ENCODE measurements around the gene NRXN3. TPM values are rescaled to one million over a fixed set of nuclear protein-coding genes. Genes with fewer than 3 reads are reported as not detected.

Gene NRXN3
- polyA plus RNA-seq, 1 donor (not counting 4 experiments of a cell fraction or from before 2014, with no cell fraction given) = 0.89 TPM

GRCh38 chr14:78798757-78799156 lies 628.6 kb downstream of the NRXN3 start:
- dilution Hi-C loops (cut with MboI; ENCODE audit: extremely low pct_ligation_motif_present, low sequenced_read_pairs) = no loop called here
- no peak for FAIRE-seq
- H3K9ac ChIP-seq (ENCODE audit: control insufficient read depth, extremely low read depth, insufficient read depth, low read length) = no peak overlapping the region

GRCh38 chr14:78805570-78805969 lies 635.4 kb downstream of the NRXN3 start:
- Histone ChIP-seq H3K9me1 (ENCODE audit: control insufficient read depth, extremely low read depth, insufficient read depth, low read length) (no peaks in the 10 kb centered on the region), H3K9me3 (ENCODE audit: control insufficient read depth, low read depth, low read length) (no peaks in the 10 kb centered on the region), H3K4me3 (ENCODE audit: control insufficient read depth in 2 of 3, extremely low read depth in 1 of 3, insufficient read depth in 2 of 3, low read depth in 1 of 3, low read length in 3 of 3) (no peak overlapping the region), H4K20me1 (ENCODE audit: control insufficient read depth, extremely low read depth, insufficient read depth, low read length) (no peaks in the 10 kb centered on the region), H3K27me3 (ENCODE audit: control insufficient read depth, extremely low read depth, insufficient read depth, low read length) (no peaks in the 10 kb centered on the region), H3K4me2 (ENCODE audit: control insufficient read depth, extremely low read depth, insufficient read depth, low read depth, low read length) (no peak overlapping the region), H3K27ac (ENCODE audit: control insufficient read depth, insufficient read depth, low read length) (no peak overlapping the region), H3K9ac (ENCODE audit: control insufficient read depth, extremely low read depth, insufficient read depth, low read length) (no peak overlapping the region), H3K36me3 (ENCODE audit: control insufficient read depth in 2 of 2, extremely low read depth in 1 of 2, insufficient read depth in 2 of 2, low read length in 2 of 2) (no peaks in the 10 kb centered on the region), H2AFZ (ENCODE audit: control insufficient read depth, low read length) (no peak overlapping the region), H3K4me1 (ENCODE audit: control insufficient read depth, extremely low read depth, insufficient read depth, low read length) (no peaks in the 10 kb centered on the region), H3K79me2 (ENCODE audit: control insufficient read depth, insufficient read depth, low read length) (no peaks in the 10 kb centered on the region)
- TF ChIP-seq CTCF (optimal IDR thresholded peaks at IDR 0.05 in 1 of 3, IDR thresholded peaks at IDR 0.05 in 1 of 3, conservative IDR thresholded peaks at IDR 0.05 in 1 of 3; ENCODE audit: extremely low read depth in 1 of 3, insufficient read depth in 2 of 3, low read length in 3 of 3) = no peak
- TF ChIP-seq EZH2 (IDR thresholded peaks at IDR 0.05; ENCODE audit: low read length) = no peak
- DNase-seq (ENCODE audit: low read depth, low spot score) (no peak), FAIRE-seq (no peak)
- dilution Hi-C loops (cut with MboI; ENCODE audit: extremely low pct_ligation_motif_present, low sequenced_read_pairs) = no loop called here

More at GRCh38 chr14:78798757-78799156, 628.6 kb downstream of the NRXN3 start:
- Histone ChIP-seq H3K9me3 (ENCODE audit: control insufficient read depth, low read depth, low read length) (no peaks in the 10 kb centered on the region), H3K4me3 (ENCODE audit: control insufficient read depth in 2 of 3, extremely low read depth in 1 of 3, insufficient read depth in 2 of 3, low read depth in 1 of 3, low read length in 3 of 3) (no peak overlapping the region), H4K20me1 (ENCODE audit: control insufficient read depth, extremely low read depth, insufficient read depth, low read length) (no peaks in the 10 kb centered on the region), H3K36me3 (ENCODE audit: control insufficient read depth in 2 of 2, extremely low read depth in 1 of 2, insufficient read depth in 2 of 2, low read length in 2 of 2) (no peaks in the 10 kb centered on the region), H3K9me1 (ENCODE audit: control insufficient read depth, extremely low read depth, insufficient read depth, low read length) (no peaks in the 10 kb centered on the region), H3K4me1 (ENCODE audit: control insufficient read depth, extremely low read depth, insufficient read depth, low read length) (no peaks in the 10 kb centered on the region), H3K79me2 (ENCODE audit: control insufficient read depth, insufficient read depth, low read length) (no peaks in the 10 kb centered on the region), H3K4me2 (ENCODE audit: control insufficient read depth, extremely low read depth, insufficient read depth, low read depth, low read length) (no peak overlapping the region), H3K27me3 (ENCODE audit: control insufficient read depth, extremely low read depth, insufficient read depth, low read length) (no peaks in the 10 kb centered on the region), H2AFZ (ENCODE audit: control insufficient read depth, low read length) (no peak overlapping the region), H3K27ac (ENCODE audit: control insufficient read depth, insufficient read depth, low read length) (no peak overlapping the region)
- DNase-seq (ENCODE audit: low read depth, low spot score) = no peak
- TF ChIP-seq CTCF (optimal IDR thresholded peaks at IDR 0.05 in 1 of 3, IDR thresholded peaks at IDR 0.05 in 1 of 3, conservative IDR thresholded peaks at IDR 0.05 in 1 of 3; ENCODE audit: extremely low read depth in 1 of 3, insufficient read depth in 2 of 3, low read length in 3 of 3) = no peak
- no peak for TF ChIP-seq EZH2 (IDR thresholded peaks at IDR 0.05; ENCODE audit: low read length)
